WTC11 (cell line): ENCODE data around the gene ADK. TPM values are rescaled to one million over a fixed set of nuclear protein-coding genes. Genes with fewer than 3 reads are reported as not detected.

Experiments used
- ATAC-seq: fragments of 200-7000 bp; cut with Tn5 transposase; 2 replicates; pipeline ENCODE4 v1.10.0; 2021; ENCODE audit warnings: mild to moderate bottlenecking, moderate library complexity
- CTCF ChIA-PET: fragments of 300-600 bp; sonication (Branson Sonifier 250); formaldehyde crosslinking; loops from one replicate; lab custom pipeline; 2021; ENCODE audit warnings: antibody characterized with exemption; lab: Charles Lee
- POLR2A ChIA-PET: fragments of 350-600 bp; sonication (Branson Sonifier 250); formaldehyde crosslinking; loops from one replicate; lab custom pipeline; 2021; ENCODE audit warnings: antibody characterized with exemption; lab: Charles Lee
- DNase-seq: peaks from one replicate; pipeline ENCODE4 v3.0.0; 2021; ENCODE audit warnings: low spot score
- H3K27ac Mint-ChIP-seq: 2 replicates; pipeline ENCODE4 v1.8.0; 2021; ENCODE audit warnings: mixed read lengths
- H3K27me3 Mint-ChIP-seq: 2 replicates; pipeline ENCODE4 v1.8.0; 2021; ENCODE audit warnings: low read depth, mild to moderate bottlenecking, moderate library complexity, mixed read lengths
- H3K36me3 Mint-ChIP-seq: 2 replicates; pipeline ENCODE4 v1.8.0; 2021; ENCODE audit warnings: mixed read lengths
- H3K4me1 Mint-ChIP-seq: 2 replicates; pipeline ENCODE4 v1.8.0; 2022; ENCODE audit warnings: mixed read lengths
- H3K4me3 Mint-ChIP-seq: 2 replicates; pipeline ENCODE4 v1.8.0; 2021; ENCODE audit warnings: mild to moderate bottlenecking, moderate library complexity, mixed read lengths
- H3K9me3 Mint-ChIP-seq: 2 replicates; pipeline ENCODE4 v1.8.0; 2021; ENCODE audit warnings: mixed read lengths
- EMX1 ChIP-seq: fragments of 250-450 bp; sonication (Bioruptor Pico); IDR thresholded peaks from 2 replicates; pipeline ENCODE4 v1.8.0; 2021; ENCODE audit warnings: mild to moderate bottlenecking
- FOXJ3 ChIP-seq: sonication (generic); formaldehyde crosslinking; IDR thresholded peaks from 2 replicates; pipeline ENCODE4 v1.9.0; 2021; ENCODE audit warnings: missing genetic modification reagents, mild to moderate bottlenecking, borderline replicate concordance
- GABPB1 ChIP-seq: sonication (generic); formaldehyde crosslinking; IDR thresholded peaks from 2 replicates; pipeline ENCODE4 v1.8.1; 2023; ENCODE audit warnings: mild to moderate bottlenecking, missing genetic modification reagents
- HMGA2 ChIP-seq: fragments of 250-450 bp; sonication (Bioruptor Pico); IDR thresholded peaks from 2 replicates; pipeline ENCODE4 v1.4.0; 2021; ENCODE audit warnings: mild to moderate bottlenecking, moderate library complexity
- NFYB ChIP-seq: sonication (generic); formaldehyde crosslinking; conservative IDR thresholded peaks from 2 replicates; pipeline ENCODE4 v1.8.0; 2022; ENCODE audit warnings: low read depth, missing genetic modification reagents
- OVOL2 ChIP-seq: fragments of 250-450 bp; sonication (Bioruptor Pico); IDR thresholded peaks from 2 replicates; pipeline ENCODE4 v1.9.0; 2021; ENCODE audit warnings: mild to moderate bottlenecking, borderline replicate concordance
- TCF7 ChIP-seq: sonication (generic); formaldehyde crosslinking; IDR thresholded peaks from 2 replicates; pipeline ENCODE4 v1.8.0; 2022; ENCODE audit warnings: mild to moderate bottlenecking, low read depth, missing genetic modification reagents, moderate library complexity
- ZNF396 ChIP-seq: fragments of 250-450 bp; sonication (Bioruptor Pico); IDR thresholded peaks from 2 replicates; pipeline ENCODE4 v1.8.0; 2021; ENCODE audit warnings: mild to moderate bottlenecking, moderate library complexity, borderline replicate concordance
- ZNF423 ChIP-seq: fragments of 250-450 bp; sonication (Bioruptor Pico); IDR thresholded peaks from 2 replicates; pipeline ENCODE4 v2.1.2; 2022; ENCODE audit warnings: mild to moderate bottlenecking, moderate library complexity
- total RNA-seq: library from RNA; stranded (reverse); gene quantifications from 3 replicates; pipeline ENCODE4 v1.2.3, GENCODE V29; 2021
- TF ChIP-seq, protein P1 (sequence below): sonication (generic); formaldehyde crosslinking; IDR thresholded peaks from 2 replicates; pipeline ENCODE4 v1.8.1; 2023; ENCODE audit warnings: mild to moderate bottlenecking, missing genetic modification reagents, moderate library complexity
- TF ChIP-seq, protein P2 (sequence below): fragments of 250-450 bp; sonication (Bioruptor Pico); IDR thresholded peaks from 2 replicates; pipeline ENCODE4 v1.8.0; 2021; ENCODE audit warnings: mild to moderate bottlenecking
- TF ChIP-seq, protein P3 (sequence below): sonication (generic); formaldehyde crosslinking; conservative IDR thresholded peaks from 2 replicates; pipeline ENCODE4 v1.8.1; 2022; ENCODE audit warnings: mild to moderate bottlenecking, missing genetic modification reagents
- TF ChIP-seq, protein P4 (sequence below): sonication (generic); formaldehyde crosslinking; IDR thresholded peaks from 2 replicates; pipeline ENCODE4 v1.8.1; 2023; ENCODE audit warnings: mild to moderate bottlenecking, missing genetic modification reagents, borderline replicate concordance
- TF ChIP-seq, protein P5 (sequence below): sonication (generic); formaldehyde crosslinking; IDR thresholded peaks from 2 replicates; pipeline ENCODE4 v1.8.0; 2022; ENCODE audit warnings: mild to moderate bottlenecking, missing genetic modification reagents
- TF ChIP-seq, protein P6 (sequence below): sonication (generic); formaldehyde crosslinking; IDR thresholded peaks from 2 replicates; pipeline ENCODE4 v1.8.0; 2022; ENCODE audit warnings: mild to moderate bottlenecking, missing genetic modification reagents
- TF ChIP-seq, protein P7 (sequence below): sonication (generic); formaldehyde crosslinking; IDR thresholded peaks from 2 replicates; pipeline ENCODE4 v1.8.1; 2022; ENCODE audit warnings: mild to moderate bottlenecking, moderate library complexity, missing genetic modification reagents
- TF ChIP-seq, protein P8 (sequence below): sonication (generic); formaldehyde crosslinking; IDR thresholded peaks from 2 replicates; pipeline ENCODE4 v1.8.0; 2022; ENCODE audit warnings: mild to moderate bottlenecking, missing genetic modification reagents

The ADK gene
- total RNA-seq, 1 experiment from 2014 or later: 32.7 TPM

DNA sequence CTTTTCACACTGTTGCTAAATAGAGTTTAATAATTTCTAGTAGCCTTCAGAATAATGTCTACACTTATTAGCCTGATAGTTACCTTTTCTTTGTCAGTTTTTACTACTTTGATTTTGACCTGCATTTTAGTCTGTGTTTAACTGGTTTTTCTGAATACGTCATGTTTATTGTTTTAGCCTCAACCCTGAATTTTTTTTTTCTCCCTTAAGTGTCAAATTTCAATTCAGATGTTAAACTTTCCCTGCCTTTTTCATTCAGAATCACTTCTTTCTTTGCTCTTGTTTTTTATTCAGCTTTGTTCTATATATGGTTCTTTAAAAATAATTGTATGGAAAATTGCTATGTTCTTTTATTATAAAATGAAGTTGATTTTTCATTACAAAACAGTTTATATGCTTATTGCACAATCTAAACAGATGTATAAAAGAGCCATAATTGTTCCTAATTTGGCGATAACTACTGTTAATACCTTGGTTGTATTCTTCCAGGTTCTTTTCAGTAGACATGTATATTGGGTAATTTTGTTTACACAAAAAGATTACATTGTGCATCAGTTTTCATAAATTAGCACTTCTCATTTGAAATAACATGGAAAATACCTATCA is 159.7 kb downstream of the ADK start:
- DNase-seq (no peak), ATAC-seq (no peak)
- no peak for TF ChIP-seq FOXJ3 (CRISPR knock-in tag)
- TF ChIP-seq EMX1: no peak
- TF ChIP-seq, protein P1, sequence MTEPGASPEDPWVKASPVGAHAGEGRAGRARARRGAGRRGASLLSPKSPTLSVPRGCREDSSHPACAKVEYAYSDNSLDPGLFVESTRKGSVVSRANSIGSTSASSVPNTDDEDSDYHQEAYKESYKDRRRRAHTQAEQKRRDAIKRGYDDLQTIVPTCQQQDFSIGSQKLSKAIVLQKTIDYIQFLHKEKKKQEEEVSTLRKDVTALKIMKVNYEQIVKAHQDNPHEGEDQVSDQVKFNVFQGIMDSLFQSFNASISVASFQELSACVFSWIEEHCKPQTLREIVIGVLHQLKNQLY: no peak
- no peak for TF ChIP-seq ZNF396
- no peak for TF ChIP-seq TCF7 (CRISPR knock-in tag)
- TF ChIP-seq GABPB1 (CRISPR knock-in tag): no peak
- TF ChIP-seq, protein P2, sequence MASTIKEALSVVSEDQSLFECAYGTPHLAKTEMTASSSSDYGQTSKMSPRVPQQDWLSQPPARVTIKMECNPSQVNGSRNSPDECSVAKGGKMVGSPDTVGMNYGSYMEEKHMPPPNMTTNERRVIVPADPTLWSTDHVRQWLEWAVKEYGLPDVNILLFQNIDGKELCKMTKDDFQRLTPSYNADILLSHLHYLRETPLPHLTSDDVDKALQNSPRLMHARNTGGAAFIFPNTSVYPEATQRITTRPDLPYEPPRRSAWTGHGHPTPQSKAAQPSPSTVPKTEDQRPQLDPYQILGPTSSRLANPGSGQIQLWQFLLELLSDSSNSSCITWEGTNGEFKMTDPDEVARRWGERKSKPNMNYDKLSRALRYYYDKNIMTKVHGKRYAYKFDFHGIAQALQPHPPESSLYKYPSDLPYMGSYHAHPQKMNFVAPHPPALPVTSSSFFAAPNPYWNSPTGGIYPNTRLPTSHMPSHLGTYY (CRISPR knock-in tag): no peak
- ChIA-PET POLR2A (no interaction called here), CTCF (no interaction called here)
- no peaks in the 10 kb centered on the region for H3K27me3 Mint-ChIP-seq
- no peaks in the 10 kb centered on the region for H3K36me3 Mint-ChIP-seq
- H3K9me3 Mint-ChIP-seq: no peaks in the 10 kb centered on the region
- H3K4me3 Mint-ChIP-seq: peak overlapping the region; percentile 9; the same call in 1 of the 2 replicates
- H3K27ac Mint-ChIP-seq: peak overlapping the region; percentile 66
- H3K4me1 Mint-ChIP-seq: peaks cover 32% of the 10 kb centered on the region

DNA sequence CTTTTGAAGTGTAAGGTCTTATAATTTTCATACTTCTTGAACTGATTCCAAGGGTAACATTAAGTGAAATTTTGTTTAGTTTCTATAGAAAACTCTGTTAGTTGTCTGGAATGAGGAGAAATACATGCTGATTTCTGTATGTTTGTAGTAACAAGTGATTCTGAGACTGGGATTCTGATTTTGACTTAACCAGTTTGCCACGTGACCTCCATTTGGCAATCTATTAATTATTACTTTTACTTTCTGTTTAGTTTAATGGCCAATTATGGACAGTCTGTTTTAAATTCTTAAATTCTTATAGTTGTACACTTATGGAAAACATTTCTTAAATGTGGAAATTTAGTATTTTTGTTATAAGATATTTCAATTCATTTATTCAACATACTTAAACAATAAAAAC is 163.1 kb downstream of the ADK start:
- CTCF ChIA-PET: no interaction called here
- Mint-ChIP-seq H3K27me3 (no peaks in the 10 kb centered on the region), H3K27ac (no peak overlapping the region), H3K9me3 (no peaks in the 10 kb centered on the region), H3K4me1 (peaks cover 16% of the 10 kb centered on the region), H3K36me3 (no peaks in the 10 kb centered on the region)
- ATAC-seq (no peak), DNase-seq (no peak)
- POLR2A ChIA-PET: no interaction called here
- TF ChIP-seq OVOL2 (CRISPR knock-in tag): no peak
- TF ChIP-seq, protein P3, sequence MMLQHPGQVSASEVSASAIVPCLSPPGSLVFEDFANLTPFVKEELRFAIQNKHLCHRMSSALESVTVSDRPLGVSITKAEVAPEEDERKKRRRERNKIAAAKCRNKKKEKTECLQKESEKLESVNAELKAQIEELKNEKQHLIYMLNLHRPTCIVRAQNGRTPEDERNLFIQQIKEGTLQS (CRISPR knock-in tag): no peak
- TF ChIP-seq, protein P4, sequence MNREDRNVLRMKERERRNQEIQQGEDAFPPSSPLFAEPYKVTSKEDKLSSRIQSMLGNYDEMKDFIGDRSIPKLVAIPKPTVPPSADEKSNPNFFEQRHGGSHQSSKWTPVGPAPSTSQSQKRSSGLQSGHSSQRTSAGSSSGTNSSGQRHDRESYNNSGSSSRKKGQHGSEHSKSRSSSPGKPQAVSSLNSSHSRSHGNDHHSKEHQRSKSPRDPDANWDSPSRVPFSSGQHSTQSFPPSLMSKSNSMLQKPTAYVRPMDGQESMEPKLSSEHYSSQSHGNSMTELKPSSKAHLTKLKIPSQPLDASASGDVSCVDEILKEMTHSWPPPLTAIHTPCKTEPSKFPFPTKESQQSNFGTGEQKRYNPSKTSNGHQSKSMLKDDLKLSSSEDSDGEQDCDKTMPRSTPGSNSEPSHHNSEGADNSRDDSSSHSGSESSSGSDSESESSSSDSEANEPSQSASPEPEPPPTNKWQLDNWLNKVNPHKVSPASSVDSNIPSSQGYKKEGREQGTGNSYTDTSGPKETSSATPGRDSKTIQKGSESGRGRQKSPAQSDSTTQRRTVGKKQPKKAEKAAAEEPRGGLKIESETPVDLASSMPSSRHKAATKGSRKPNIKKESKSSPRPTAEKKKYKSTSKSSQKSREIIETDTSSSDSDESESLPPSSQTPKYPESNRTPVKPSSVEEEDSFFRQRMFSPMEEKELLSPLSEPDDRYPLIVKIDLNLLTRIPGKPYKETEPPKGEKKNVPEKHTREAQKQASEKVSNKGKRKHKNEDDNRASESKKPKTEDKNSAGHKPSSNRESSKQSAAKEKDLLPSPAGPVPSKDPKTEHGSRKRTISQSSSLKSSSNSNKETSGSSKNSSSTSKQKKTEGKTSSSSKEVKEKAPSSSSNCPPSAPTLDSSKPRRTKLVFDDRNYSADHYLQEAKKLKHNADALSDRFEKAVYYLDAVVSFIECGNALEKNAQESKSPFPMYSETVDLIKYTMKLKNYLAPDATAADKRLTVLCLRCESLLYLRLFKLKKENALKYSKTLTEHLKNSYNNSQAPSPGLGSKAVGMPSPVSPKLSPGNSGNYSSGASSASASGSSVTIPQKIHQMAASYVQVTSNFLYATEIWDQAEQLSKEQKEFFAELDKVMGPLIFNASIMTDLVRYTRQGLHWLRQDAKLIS (CRISPR knock-in tag): no peak
- no peak for TF ChIP-seq FOXJ3 (CRISPR knock-in tag)
- no peak for TF ChIP-seq NFYB (CRISPR knock-in tag)
- TF ChIP-seq HMGA2 (CRISPR knock-in tag): no peak
- TF ChIP-seq, protein P5, sequence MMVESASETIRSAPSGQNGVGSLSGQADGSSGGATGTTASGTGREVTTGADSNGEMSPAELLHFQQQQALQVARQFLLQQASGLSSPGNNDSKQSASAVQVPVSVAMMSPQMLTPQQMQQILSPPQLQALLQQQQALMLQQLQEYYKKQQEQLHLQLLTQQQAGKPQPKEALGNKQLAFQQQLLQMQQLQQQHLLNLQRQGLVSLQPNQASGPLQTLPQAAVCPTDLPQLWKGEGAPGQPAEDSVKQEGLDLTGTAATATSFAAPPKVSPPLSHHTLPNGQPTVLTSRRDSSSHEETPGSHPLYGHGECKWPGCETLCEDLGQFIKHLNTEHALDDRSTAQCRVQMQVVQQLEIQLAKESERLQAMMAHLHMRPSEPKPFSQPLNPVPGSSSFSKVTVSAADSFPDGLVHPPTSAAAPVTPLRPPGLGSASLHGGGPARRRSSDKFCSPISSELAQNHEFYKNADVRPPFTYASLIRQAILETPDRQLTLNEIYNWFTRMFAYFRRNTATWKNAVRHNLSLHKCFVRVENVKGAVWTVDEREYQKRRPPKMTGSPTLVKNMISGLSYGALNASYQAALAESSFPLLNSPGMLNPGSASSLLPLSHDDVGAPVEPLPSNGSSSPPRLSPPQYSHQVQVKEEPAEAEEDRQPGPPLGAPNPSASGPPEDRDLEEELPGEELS: no peak
- TF ChIP-seq, protein P6, sequence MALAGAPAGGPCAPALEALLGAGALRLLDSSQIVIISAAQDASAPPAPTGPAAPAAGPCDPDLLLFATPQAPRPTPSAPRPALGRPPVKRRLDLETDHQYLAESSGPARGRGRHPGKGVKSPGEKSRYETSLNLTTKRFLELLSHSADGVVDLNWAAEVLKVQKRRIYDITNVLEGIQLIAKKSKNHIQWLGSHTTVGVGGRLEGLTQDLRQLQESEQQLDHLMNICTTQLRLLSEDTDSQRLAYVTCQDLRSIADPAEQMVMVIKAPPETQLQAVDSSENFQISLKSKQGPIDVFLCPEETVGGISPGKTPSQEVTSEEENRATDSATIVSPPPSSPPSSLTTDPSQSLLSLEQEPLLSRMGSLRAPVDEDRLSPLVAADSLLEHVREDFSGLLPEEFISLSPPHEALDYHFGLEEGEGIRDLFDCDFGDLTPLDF (CRISPR knock-in tag): no peak
- TF ChIP-seq ZNF423 (CRISPR knock-in tag): no peak
- TF ChIP-seq, protein P7, sequence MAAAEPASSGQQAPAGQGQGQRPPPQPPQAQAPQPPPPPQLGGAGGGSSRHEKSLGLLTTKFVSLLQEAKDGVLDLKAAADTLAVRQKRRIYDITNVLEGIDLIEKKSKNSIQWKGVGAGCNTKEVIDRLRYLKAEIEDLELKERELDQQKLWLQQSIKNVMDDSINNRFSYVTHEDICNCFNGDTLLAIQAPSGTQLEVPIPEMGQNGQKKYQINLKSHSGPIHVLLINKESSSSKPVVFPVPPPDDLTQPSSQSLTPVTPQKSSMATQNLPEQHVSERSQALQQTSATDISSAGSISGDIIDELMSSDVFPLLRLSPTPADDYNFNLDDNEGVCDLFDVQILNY (CRISPR knock-in tag): no peak
- TF ChIP-seq, protein P8, sequence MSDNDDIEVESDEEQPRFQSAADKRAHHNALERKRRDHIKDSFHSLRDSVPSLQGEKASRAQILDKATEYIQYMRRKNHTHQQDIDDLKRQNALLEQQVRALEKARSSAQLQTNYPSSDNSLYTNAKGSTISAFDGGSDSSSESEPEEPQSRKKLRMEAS (CRISPR knock-in tag): no peak
- TF ChIP-seq, all 79 proteins: peak for 0
- no peak overlapping the region for H3K4me3 Mint-ChIP-seq
